Smooth muscle cell (in vitro differentiated cells): ENCODE results near the gene CERK. TPM values are rescaled to one million over a fixed set of nuclear protein-coding genes. Genes with fewer than 3 reads are reported as not detected.

Source experiments
- DNase-seq: peaks from one replicate; lab custom pipeline; 2025; ENCODE audit not compliant: unreplicated experiment; lab: John Stamatoyannopoulos, UW
- H2AFZ ChIP-seq: fragments of 200-600 bp; sonication (generic); 2 replicates; pipeline ENCODE4 v1.6.0; 2016; ENCODE audit warnings: antibody characterized with exemption, low read depth, mild to moderate bottlenecking
- H3F3A ChIP-seq: fragments of 200-600 bp; sonication (generic); 2 replicates; pipeline ENCODE4 v1.6.0; 2017; ENCODE audit warnings: antibody characterized with exemption, low read depth
- H3K27ac ChIP-seq: fragments of 200-600 bp; sonication (generic); 2 replicates; pipeline ENCODE4 v1.5.1; 2016; ENCODE audit warnings: low read depth, mild to moderate bottlenecking
- H3K27me3 ChIP-seq: fragments of 200-600 bp; sonication (generic); 2 replicates; pipeline ENCODE4 v1.6.1; 2016; ENCODE audit warnings: low read depth, mild to moderate bottlenecking
- H3K36me3 ChIP-seq: fragments of 200-600 bp; sonication (generic); 2 replicates; pipeline ENCODE4 v1.5.1; 2016; ENCODE audit warnings: low read depth
- H3K4me1 ChIP-seq: fragments of 200-600 bp; sonication (generic); 2 replicates; pipeline ENCODE4 v1.5.1; 2016; ENCODE audit warnings: low read depth
- H3K4me2 ChIP-seq: fragments of 200-600 bp; sonication (generic); 2 replicates; pipeline ENCODE4 v1.6.0; 2016; ENCODE audit warnings: mild to moderate bottlenecking
- H3K4me3 ChIP-seq: fragments of 200-600 bp; sonication (generic); 2 replicates; pipeline ENCODE4 v1.5.1; 2016; ENCODE audit warnings: mild to moderate bottlenecking
- H3K79me2 ChIP-seq: fragments of 200-600 bp; sonication (generic); 2 replicates; pipeline ENCODE4 v1.6.0; 2016; ENCODE audit warnings: low read depth, mild to moderate bottlenecking
- H3K9ac ChIP-seq: fragments of 200-600 bp; sonication (generic); 2 replicates; pipeline ENCODE4 v1.6.0; 2016; ENCODE audit warnings: low read depth
- H3K9me3 ChIP-seq: fragments of 200-600 bp; sonication (generic); replicated peaks from 2 replicates; pipeline ENCODE4 v1.5.1; 2016; ENCODE audit warnings: low read depth
- H4K20me1 ChIP-seq: fragments of 200-600 bp; sonication (generic); 2 replicates; pipeline ENCODE4 v1.6.0; 2016; ENCODE audit warnings: low read depth
- WGBS: methylation state at CpG from one replicate; pipeline ENCODE4 v1.1.7; 2016; ENCODE audit warnings: low lambda C conversion rate; 5-methylcytosine and 5-hydroxymethylcytosine counted together
- polyA plus RNA-seq: library from polyadenylated mRNA; unstranded; fragments of >200 nt; fragmentation: Nextera tagmentation; extraction: Ambion mirVana; gene quantifications from 2 replicates; pipeline ENCODE4 v1.2.1, GENCODE V29; 2016
- total RNA-seq: library from RNA; depleted of rRNA; stranded (reverse); fragments of >200 nt; gene quantifications from 2 replicates; pipeline ENCODE4 v1.2.3, GENCODE V29; 2014
- TF ChIP-seq, protein P1 (sequence below): fragments of 200-600 bp; sonication (generic); IDR thresholded peaks from 2 replicates; pipeline ENCODE4 v1.5.1; 2017; ENCODE audit warnings: borderline replicate concordance, mild to moderate bottlenecking, antibody characterized with exemption; ENCODE audit not compliant: insufficient read depth, poor library complexity, severe bottlenecking

Gene CERK
- total and polyA plus RNA-seq, 2 experiments from 2014 or later, result 25.4 to 25.6 TPM

DNA sequence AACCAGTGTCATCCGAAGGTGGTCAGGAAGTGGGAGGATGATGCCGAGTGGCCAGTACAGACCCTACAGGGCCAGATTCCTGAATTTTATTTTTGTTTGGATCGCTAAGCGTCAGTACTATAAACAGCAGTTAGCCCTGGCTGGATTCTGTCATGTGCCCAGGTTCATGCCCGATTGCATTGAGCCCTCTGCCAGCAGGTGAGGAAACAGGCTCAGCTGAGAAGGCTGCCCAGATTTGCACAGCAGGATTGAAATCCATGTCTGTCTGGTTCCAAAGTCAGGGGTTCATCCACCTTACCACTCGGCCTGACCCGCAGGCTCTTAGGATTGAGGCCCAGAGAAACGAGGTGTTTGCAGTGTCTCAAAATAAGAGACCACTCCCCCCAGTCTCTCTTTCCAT is 15.3 kb upstream of the CERK start:
- peak overlapping the region; percentile 27 for H3K4me2 ChIP-seq
- H3K4me1 ChIP-seq, result peaks cover 6% of the 10 kb centered on the region
- H3K9me3 ChIP-seq, result no peaks in the 10 kb centered on the region
- H3K9ac ChIP-seq, result peak overlapping the region; percentile 82
- H3K79me2 ChIP-seq, result no peaks in the 10 kb centered on the region
- H3K27ac ChIP-seq, result peak overlapping the region; percentile 94
- H3F3A ChIP-seq, result peaks cover 10% of the 10 kb centered on the region
- 93% methylated on average over 8 of the region's 8 CpGs for WGBS
- DNase-seq, result no peak
- H3K36me3 ChIP-seq, result no peaks in the 10 kb centered on the region
- no peak overlapping the region for H3K4me3 ChIP-seq
- H3K27me3 ChIP-seq, result no peaks in the 10 kb centered on the region
- TF ChIP-seq, protein P1, sequence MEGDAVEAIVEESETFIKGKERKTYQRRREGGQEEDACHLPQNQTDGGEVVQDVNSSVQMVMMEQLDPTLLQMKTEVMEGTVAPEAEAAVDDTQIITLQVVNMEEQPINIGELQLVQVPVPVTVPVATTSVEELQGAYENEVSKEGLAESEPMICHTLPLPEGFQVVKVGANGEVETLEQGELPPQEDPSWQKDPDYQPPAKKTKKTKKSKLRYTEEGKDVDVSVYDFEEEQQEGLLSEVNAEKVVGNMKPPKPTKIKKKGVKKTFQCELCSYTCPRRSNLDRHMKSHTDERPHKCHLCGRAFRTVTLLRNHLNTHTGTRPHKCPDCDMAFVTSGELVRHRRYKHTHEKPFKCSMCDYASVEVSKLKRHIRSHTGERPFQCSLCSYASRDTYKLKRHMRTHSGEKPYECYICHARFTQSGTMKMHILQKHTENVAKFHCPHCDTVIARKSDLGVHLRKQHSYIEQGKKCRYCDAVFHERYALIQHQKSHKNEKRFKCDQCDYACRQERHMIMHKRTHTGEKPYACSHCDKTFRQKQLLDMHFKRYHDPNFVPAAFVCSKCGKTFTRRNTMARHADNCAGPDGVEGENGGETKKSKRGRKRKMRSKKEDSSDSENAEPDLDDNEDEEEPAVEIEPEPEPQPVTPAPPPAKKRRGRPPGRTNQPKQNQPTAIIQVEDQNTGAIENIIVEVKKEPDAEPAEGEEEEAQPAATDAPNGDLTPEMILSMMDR, result no peak
- H2AFZ ChIP-seq, result no peak overlapping the region
- no peaks in the 10 kb centered on the region for H4K20me1 ChIP-seq

DNA sequence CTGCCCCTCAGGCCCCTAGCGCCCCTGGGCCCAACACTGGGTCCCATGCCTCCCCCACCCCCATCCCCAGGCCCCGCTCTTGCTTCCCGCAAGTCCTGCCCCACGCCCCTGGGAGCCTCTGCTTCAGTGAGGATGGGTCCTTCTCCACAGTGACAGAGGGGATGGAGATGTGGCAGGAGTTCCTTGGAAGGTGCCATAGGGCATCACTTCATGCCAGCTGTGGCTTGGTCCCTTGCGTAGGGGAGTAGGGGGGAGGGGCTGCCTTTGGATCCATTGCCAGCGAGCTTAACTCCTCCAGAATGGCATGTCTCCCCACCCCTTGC is 14.9 kb upstream of the CERK start:
- H3K27ac ChIP-seq, result peak overlapping the region; percentile 94
- no peak overlapping the region for H2AFZ ChIP-seq
- H3K9me3 ChIP-seq, result no peaks in the 10 kb centered on the region
- H3F3A ChIP-seq, result peaks cover 10% of the 10 kb centered on the region
- no peaks in the 10 kb centered on the region for H3K27me3 ChIP-seq
- TF ChIP-seq, protein P1, result no peak
- no peaks in the 10 kb centered on the region for H4K20me1 ChIP-seq
- DNase-seq, result no peak
- peak overlapping the region; percentile 82 for H3K9ac ChIP-seq
- no peak overlapping the region for H3K4me3 ChIP-seq
- H3K4me1 ChIP-seq, result peaks cover 6% of the 10 kb centered on the region
- no peaks in the 10 kb centered on the region for H3K79me2 ChIP-seq
- H3K36me3 ChIP-seq, result no peaks in the 10 kb centered on the region
- WGBS, result 98% methylated on average over 3 of the region's 6 CpGs
- H3K4me2 ChIP-seq, result peak overlapping the region; percentile 27

DNA sequence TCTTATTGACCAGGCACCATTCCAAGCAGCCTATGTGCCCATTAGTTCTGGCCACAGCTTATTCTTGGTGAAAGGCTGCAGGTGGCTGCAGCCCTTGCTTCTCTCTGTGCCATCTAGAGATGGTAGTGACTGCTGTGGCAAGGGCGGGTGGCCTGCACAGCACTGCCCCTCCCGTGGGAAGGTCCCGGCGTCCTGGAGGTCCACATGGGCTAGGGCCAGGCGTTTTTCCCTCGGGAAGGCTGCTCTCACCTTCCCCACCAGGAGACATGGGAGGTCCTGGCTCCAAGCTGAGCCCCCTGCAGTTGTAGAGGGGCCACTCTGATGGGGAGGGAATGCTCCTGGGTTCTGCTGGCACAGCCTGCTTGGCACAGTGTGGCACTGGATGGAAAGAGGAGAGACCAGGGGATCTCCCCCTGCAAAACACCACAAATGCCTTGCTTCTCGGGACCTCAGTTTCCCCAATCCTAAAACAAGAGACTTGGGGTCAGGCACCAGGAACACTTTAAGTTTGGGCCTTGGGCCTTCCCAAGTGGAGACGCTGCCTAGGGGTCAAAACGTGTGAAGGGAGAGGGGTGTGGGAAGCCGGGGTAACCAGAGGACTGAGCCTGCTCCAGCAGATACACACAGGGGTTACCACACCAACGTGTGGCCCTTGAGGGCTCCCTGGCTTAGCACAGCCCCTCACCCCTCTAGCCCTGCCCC is 14.4 kb upstream of the CERK start:
- H3K27ac ChIP-seq, result peak overlapping the region; percentile 94
- H3K27me3 ChIP-seq, result no peaks in the 10 kb centered on the region
- no peak overlapping the region for H2AFZ ChIP-seq
- peaks cover 6% of the 10 kb centered on the region for H3K4me1 ChIP-seq
- no peaks in the 10 kb centered on the region for H3K79me2 ChIP-seq
- H3K9ac ChIP-seq, result no peak overlapping the region
- H3K36me3 ChIP-seq, result no peaks in the 10 kb centered on the region
- TF ChIP-seq, protein P1, result no peak
- no peak overlapping the region for H3K4me3 ChIP-seq
- no peaks in the 10 kb centered on the region for H3K9me3 ChIP-seq
- peaks cover 10% of the 10 kb centered on the region for H3F3A ChIP-seq
- no peak overlapping the region for H3K4me2 ChIP-seq
- no peak for DNase-seq
- H4K20me1 ChIP-seq, result no peaks in the 10 kb centered on the region
- 88% methylated on average over 11 of the region's 11 CpGs for WGBS

DNA sequence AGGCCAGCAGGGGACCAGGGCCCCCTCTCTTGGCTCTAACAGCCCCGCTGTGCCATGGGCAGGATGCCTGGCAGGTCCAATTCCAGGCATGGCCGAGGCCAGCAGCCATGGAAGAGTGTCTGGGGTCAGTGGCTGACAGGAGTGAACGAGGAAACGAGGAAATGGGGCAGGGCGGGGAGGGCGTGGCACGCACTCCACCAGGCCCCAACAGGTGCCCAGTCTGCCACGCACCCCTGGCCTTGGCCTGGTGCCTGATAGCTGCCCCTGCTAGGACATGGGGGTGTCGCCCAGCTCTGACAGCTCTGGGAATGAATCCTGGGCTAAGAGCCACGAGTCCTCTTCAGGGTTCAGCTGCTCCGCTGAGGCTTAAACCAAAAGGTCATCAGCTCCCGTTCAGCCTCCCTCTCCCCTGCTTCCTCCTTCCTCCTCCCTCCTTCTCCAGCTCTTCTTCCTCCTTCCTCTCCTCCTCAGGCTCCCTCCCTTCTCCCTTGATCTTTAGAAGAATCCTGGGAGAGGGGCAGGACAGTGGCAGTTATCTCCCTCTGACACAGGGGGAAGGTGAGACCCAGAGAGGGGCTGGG is 12.9 kb upstream of the CERK start:
- TF ChIP-seq, protein P1, result no peak
- Histone ChIP-seq H3F3A (peaks cover 10% of the 10 kb centered on the region), H3K9ac (no peak overlapping the region), H3K27ac (peak overlapping the region; percentile 80), H3K4me3 (no peak overlapping the region), H3K4me2 (no peak overlapping the region), H2AFZ (no peak overlapping the region), H3K9me3 (no peaks in the 10 kb centered on the region), H3K4me1 (peaks cover 6% of the 10 kb centered on the region), H3K79me2 (no peaks in the 10 kb centered on the region), H3K27me3 (no peaks in the 10 kb centered on the region), H3K36me3 (no peaks in the 10 kb centered on the region), H4K20me1 (no peaks in the 10 kb centered on the region)
- no peak for DNase-seq
- WGBS, result 75% methylated on average over 11 of the region's 12 CpGs
